ENCODE data around the gene APRT. TPM values are rescaled to one million over a fixed set of nuclear protein-coding genes. Genes with fewer than 3 reads are reported as not detected.

APRT gene
- total RNA-seq, 1 donor from 2014 or later = 53.4 TPM

DNA sequence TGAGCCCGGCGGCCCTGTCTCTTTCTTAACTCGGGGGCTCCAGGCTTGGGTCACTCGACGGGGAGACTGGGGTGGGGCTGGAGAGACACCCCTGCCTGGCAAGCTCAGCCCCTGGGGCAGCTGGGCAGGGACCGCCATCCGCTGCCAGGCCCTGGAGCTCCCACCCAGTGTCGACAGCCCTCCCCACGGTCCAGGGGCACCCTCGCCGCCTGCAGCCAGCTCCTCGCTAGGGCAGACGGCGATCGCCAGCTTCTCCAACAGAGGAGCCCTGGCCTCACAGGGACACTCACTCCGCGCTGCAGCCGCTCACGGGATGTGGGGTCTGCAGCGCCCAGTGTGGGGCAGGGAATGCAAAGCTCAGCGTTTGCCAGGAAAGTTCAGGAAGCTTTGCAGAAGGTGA, 16.0 kb upstream of the APRT start:
- Mint-ChIP-seq H3K27ac (no peak overlapping the region), H3K4me3 (no peak overlapping the region), H3K27me3 (ENCODE audit: insufficient read depth, low read depth) (peaks cover 5% of the 10 kb centered on the region), H3K4me1 (no peaks in the 10 kb centered on the region), H3K36me3 (peaks cover 1% of the 10 kb centered on the region), H3K9me3 (no peaks in the 10 kb centered on the region)
- Histone ChIP-seq H3K4me1 (no peaks in the 10 kb centered on the region), H3K4me3 (no peak overlapping the region), H3F3A (ENCODE audit: low read depth) (no peaks in the 10 kb centered on the region), H3K9ac (no peak overlapping the region), H2AFZ (replicated peaks) (no peak overlapping the region), H3K27me3 (no peaks in the 10 kb centered on the region), H3K79me2 (ENCODE audit: low read depth) (no peaks in the 10 kb centered on the region), H3K27ac (no peak overlapping the region), H4K20me1 (ENCODE audit: low read depth) (no peaks in the 10 kb centered on the region), H3K4me2 (no peak overlapping the region), H3K9me3 (ENCODE audit: low read depth) (no peaks in the 10 kb centered on the region), H3K36me3 (no peaks in the 10 kb centered on the region)
- TF ChIP-seq EZH2phosphoT487 (IDR thresholded peaks at IDR 0.05) = no peak
- TF ChIP-seq, protein P1, sequence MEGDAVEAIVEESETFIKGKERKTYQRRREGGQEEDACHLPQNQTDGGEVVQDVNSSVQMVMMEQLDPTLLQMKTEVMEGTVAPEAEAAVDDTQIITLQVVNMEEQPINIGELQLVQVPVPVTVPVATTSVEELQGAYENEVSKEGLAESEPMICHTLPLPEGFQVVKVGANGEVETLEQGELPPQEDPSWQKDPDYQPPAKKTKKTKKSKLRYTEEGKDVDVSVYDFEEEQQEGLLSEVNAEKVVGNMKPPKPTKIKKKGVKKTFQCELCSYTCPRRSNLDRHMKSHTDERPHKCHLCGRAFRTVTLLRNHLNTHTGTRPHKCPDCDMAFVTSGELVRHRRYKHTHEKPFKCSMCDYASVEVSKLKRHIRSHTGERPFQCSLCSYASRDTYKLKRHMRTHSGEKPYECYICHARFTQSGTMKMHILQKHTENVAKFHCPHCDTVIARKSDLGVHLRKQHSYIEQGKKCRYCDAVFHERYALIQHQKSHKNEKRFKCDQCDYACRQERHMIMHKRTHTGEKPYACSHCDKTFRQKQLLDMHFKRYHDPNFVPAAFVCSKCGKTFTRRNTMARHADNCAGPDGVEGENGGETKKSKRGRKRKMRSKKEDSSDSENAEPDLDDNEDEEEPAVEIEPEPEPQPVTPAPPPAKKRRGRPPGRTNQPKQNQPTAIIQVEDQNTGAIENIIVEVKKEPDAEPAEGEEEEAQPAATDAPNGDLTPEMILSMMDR (IDR thresholded peaks at IDR 0.05) = no peak
- TF ChIP-seq EZH2 (IDR thresholded peaks at IDR 0.05) = no peak
- no peak for DNase-seq (ENCODE audit: low spot score)

DNA sequence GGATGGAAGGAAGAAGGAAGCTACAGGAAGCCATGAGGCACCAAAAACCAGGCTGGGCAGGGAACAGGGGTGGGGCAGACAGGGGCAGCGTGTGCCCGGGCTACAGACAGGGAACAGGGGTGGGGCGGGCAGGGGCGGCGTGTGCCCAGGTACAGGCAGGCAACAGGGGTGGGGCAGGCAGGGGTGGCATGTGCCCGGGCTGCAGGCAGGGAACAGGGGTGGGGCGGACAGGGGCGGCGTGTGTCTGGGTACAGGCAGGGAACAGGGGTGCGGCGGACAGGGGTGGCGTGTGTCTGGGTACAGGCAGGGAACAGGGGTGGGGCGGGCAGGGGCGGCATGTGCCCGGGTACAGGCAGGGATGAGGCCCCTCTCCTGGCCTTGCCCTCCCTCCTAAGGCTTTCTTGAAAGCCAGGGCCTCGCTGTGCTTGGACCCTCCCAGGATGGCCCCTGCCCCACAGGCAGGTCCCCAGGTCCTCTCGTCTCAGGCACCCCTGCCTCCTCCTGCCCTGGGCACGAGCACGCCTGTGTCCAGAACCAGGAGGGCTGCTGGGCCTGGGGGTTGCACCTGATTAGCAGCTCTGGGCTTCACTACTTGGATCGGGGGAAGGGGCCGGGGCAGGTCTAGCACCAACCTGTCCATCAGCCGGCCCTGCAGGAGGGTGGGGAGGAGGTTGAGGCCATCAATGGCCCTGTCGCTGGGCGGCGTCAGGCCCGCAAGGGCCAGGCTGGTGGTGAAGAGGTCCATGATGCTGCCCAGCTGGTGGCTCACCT, 14.5 kb upstream of the APRT start:
- TF ChIP-seq EZH2phosphoT487 (IDR thresholded peaks at IDR 0.05) = no peak
- TF ChIP-seq, protein P1 (IDR thresholded peaks at IDR 0.05) = no peak
- TF ChIP-seq EZH2 (IDR thresholded peaks at IDR 0.05) = no peak

DNA sequence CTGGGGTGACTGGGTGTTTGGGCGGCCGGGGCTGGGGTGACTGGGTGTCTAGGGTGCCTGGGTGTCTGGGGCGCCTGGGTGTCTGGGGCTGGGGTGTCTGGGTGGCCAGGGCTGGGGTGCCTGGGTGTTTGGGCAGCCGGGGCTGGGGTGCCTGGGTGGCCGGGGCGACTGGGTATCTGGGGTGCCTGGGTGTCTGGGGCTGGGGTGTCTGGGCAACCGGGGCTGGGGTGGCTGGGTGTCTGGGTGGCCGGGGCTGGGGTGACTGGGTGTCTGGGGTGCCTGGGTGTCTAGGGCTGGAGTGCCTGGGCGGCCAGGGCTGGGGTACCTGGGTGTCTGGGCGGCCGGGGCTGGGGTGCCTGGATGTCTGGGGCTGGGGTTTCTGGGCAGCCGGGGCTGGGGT, 13.4 kb upstream of the APRT start:
- no peaks in the 10 kb centered on the region for H3K4me1 ChIP-seq
- TF ChIP-seq EZH2 (IDR thresholded peaks at IDR 0.05) (no peak), EZH2phosphoT487 (IDR thresholded peaks at IDR 0.05) (no peak)
- TF ChIP-seq, protein P1 (IDR thresholded peaks at IDR 0.05) = no peak
- H3K9me3 ChIP-seq (ENCODE audit: low read depth) = no peaks in the 10 kb centered on the region
- H4K20me1 ChIP-seq (ENCODE audit: low read depth) = no peaks in the 10 kb centered on the region
- DNase-seq (ENCODE audit: low spot score) = no peak
- no peaks in the 10 kb centered on the region for H3K79me2 ChIP-seq (ENCODE audit: low read depth)
- Mint-ChIP-seq H3K4me3 (no peak overlapping the region), H3K27ac (no peak overlapping the region), H3K27me3 (ENCODE audit: insufficient read depth, low read depth) (peaks cover 5% of the 10 kb centered on the region), H3K36me3 (peaks cover 3% of the 10 kb centered on the region), H3K4me1 (no peaks in the 10 kb centered on the region), H3K9me3 (no peaks in the 10 kb centered on the region)
- no peak overlapping the region for H2AFZ ChIP-seq (replicated peaks)
- no peaks in the 10 kb centered on the region for H3F3A ChIP-seq (ENCODE audit: low read depth)
- no peak overlapping the region for H3K27ac ChIP-seq
- no peaks in the 10 kb centered on the region for H3K36me3 ChIP-seq
- H3K4me3 ChIP-seq = no peak overlapping the region
- no peak overlapping the region for H3K9ac ChIP-seq
- no peaks in the 10 kb centered on the region for H3K27me3 ChIP-seq
- H3K4me2 ChIP-seq = no peak overlapping the region

More for the DNA sequence above, 14.5 kb upstream of the APRT start:
- H3K4me3 Mint-ChIP-seq = no peak overlapping the region
- H3K4me2 ChIP-seq = no peak overlapping the region
- H2AFZ ChIP-seq (replicated peaks) = no peak overlapping the region
- no peak overlapping the region for H3K27ac ChIP-seq
- no peaks in the 10 kb centered on the region for H3K9me3 Mint-ChIP-seq
- H3K9me3 ChIP-seq (ENCODE audit: low read depth) = no peaks in the 10 kb centered on the region
- no peaks in the 10 kb centered on the region for H3K4me1 ChIP-seq
- no peak overlapping the region for H3K9ac ChIP-seq
- no peaks in the 10 kb centered on the region for H3F3A ChIP-seq (ENCODE audit: low read depth)
- H3K36me3 Mint-ChIP-seq = peaks cover 3% of the 10 kb centered on the region
- H3K36me3 ChIP-seq = no peaks in the 10 kb centered on the region
- H3K27me3 Mint-ChIP-seq (ENCODE audit: insufficient read depth, low read depth) = peaks cover 5% of the 10 kb centered on the region
- no peaks in the 10 kb centered on the region for H3K79me2 ChIP-seq (ENCODE audit: low read depth)
- H3K4me3 ChIP-seq = no peak overlapping the region
- no peak overlapping the region for H3K27ac Mint-ChIP-seq
- no peaks in the 10 kb centered on the region for H3K27me3 ChIP-seq
- DNase-seq (ENCODE audit: low spot score) = no peak
- no peaks in the 10 kb centered on the region for H4K20me1 ChIP-seq (ENCODE audit: low read depth)
- H3K4me1 Mint-ChIP-seq = no peaks in the 10 kb centered on the region

Data from neural progenitor cell (in vitro differentiated cells).